Measurements from ENCODE around the gene HERC3. TPM values are rescaled to one million over a fixed set of nuclear protein-coding genes. Genes with fewer than 3 reads are reported as not detected.

HERC3 gene
- total and polyA plus RNA-seq, 10 of the 15 experiments (the other 5 are each of a cell fraction or from before 2014, with no cell fraction given), result 0.52 to 18.2 (median 2.8) TPM

DNA sequence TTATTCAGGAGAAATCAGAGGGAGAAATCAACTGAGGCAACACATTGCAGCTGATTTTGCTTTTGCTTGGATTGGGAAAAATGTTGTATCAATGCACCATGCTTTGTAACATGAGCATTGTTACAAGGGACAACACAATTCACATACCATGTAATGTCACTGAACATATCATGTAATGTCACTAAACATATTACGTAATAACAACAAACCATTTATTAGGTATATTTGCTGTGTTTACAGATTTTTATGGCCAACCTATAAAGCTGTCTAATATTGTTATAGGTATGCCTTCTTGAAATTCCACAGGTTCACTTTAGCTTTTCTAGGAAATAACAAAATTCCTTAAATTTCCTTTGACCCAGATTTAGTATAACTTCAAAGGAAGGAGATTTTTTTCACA, 5.0 kb upstream of the HERC3 start:
- H3K27ac ChIP-seq (ENCODE audit: control insufficient read depth, insufficient read depth), result no peak overlapping the region
- no peaks in the 10 kb centered on the region for H3K9me3 ChIP-seq (replicated peaks; ENCODE audit: control insufficient read depth, insufficient read depth, low read length)
- no peak for ATAC-seq
- H3K4me2 ChIP-seq (ENCODE audit: control insufficient read depth, insufficient read depth), result no peak overlapping the region
- H3K9ac ChIP-seq (ENCODE audit: control insufficient read depth, insufficient read depth, low read length), result no peak overlapping the region
- in situ Hi-C loops (cut with MboI) (no loop called here), intact Hi-C loops (cut with micrococcal nuclease; ENCODE audit: unreplicated experiment) (no loop called here)
- POLR2A ChIA-PET, result no interaction called here
- no peaks in the 10 kb centered on the region for H3K36me3 ChIP-seq (ENCODE audit: control insufficient read depth in 2 of 2, insufficient read depth in 2 of 2, low read length in 1 of 2)
- BruUV-seq (replicated peaks), result no TSS peak
- H4K20me1 ChIP-seq (ENCODE audit: control insufficient read depth, insufficient read depth), result no peaks in the 10 kb centered on the region
- 91% methylated on average over 1 of the region's 1 CpG for WGBS (ENCODE audit: insufficient coverage, insufficient replicate concordance, low lambda C conversion rate, missing lambda C conversion rate)
- no peak for FAIRE-seq
- H2AFZ ChIP-seq (ENCODE audit: control insufficient read depth, low read depth, low read length), result no peak overlapping the region
- H3K27me3 ChIP-seq (replicated peaks in 1 of 2; ENCODE audit: control insufficient read depth in 2 of 2, insufficient read depth in 2 of 2, low read length in 1 of 2), result 0 out of 4 replicates have a peak, but pooled peaks cover 0 to 2% of the 10 kb centered on the region in 2 experiments
- CTCF ChIA-PET, result no interaction called here
- SMC1A ChIA-PET (ENCODE audit: uncharacterized antibody, unreplicated experiment), result interaction anchor here (0.6 to 1.2 kb wide), 3 partner anchors 21 to 47 kb away, joined by 3 read pairs; no protein-coding TSS in a partner anchor
- RAD21 ChIA-PET (ENCODE audit: unreplicated experiment), result no interaction called here
- no peaks in the 10 kb centered on the region for H3K4me1 ChIP-seq (ENCODE audit: control insufficient read depth, insufficient read depth, low read length)
- TF ChIP-seq NR2F1 (conservative IDR thresholded peaks at IDR 0.05) (no peak), CEBPB (IDR thresholded peaks at IDR 0.05; ENCODE audit: borderline replicate concordance in 1 of 2, low read depth in 2 of 2, low read length in 2 of 2) (no peak), SIN3A (IDR thresholded peaks at IDR 0.05; ENCODE audit: low read depth, low read length) (no peak), BACH1 (IDR thresholded peaks at IDR 0.05; ENCODE audit: borderline replicate concordance) (no peak), ZNF274 (IDR thresholded peaks at IDR 0.05; ENCODE audit: insufficient read depth, insufficient read length) (no peak), SP1 (IDR thresholded peaks at IDR 0.05; ENCODE audit: low read depth, low read length) (no peak), STAT3 (IDR thresholded peaks at IDR 0.05; ENCODE audit: low read depth, low read length) (no peak)
- TF ChIP-seq, protein P1, sequence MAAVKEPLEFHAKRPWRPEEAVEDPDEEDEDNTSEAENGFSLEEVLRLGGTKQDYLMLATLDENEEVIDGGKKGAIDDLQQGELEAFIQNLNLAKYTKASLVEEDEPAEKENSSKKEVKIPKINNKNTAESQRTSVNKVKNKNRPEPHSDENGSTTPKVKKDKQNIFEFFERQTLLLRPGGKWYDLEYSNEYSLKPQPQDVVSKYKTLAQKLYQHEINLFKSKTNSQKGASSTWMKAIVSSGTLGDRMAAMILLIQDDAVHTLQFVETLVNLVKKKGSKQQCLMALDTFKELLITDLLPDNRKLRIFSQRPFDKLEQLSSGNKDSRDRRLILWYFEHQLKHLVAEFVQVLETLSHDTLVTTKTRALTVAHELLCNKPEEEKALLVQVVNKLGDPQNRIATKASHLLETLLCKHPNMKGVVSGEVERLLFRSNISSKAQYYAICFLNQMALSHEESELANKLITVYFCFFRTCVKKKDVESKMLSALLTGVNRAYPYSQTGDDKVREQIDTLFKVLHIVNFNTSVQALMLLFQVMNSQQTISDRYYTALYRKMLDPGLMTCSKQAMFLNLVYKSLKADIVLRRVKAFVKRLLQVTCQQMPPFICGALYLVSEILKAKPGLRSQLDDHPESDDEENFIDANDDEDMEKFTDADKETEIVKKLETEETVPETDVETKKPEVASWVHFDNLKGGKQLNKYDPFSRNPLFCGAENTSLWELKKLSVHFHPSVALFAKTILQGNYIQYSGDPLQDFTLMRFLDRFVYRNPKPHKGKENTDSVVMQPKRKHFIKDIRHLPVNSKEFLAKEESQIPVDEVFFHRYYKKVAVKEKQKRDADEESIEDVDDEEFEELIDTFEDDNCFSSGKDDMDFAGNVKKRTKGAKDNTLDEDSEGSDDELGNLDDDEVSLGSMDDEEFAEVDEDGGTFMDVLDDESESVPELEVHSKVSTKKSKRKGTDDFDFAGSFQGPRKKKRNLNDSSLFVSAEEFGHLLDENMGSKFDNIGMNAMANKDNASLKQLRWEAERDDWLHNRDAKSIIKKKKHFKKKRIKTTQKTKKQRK (IDR thresholded peaks at IDR 0.05; ENCODE audit: low read depth, low read length), result no peak
- DNase-seq (ENCODE audit: low read depth, low spot score), result no peak
- H3K4me3 ChIP-seq, result no peak overlapping the region
- H3K79me2 ChIP-seq (ENCODE audit: control insufficient read depth, insufficient read depth, low read length), result no peaks in the 10 kb centered on the region
